Mucosa of descending colon (tissue), 3 donors: Measurements from ENCODE around the gene ELF3. TPM values are rescaled to one million over a fixed set of nuclear protein-coding genes. Genes with fewer than 3 reads are reported as not detected.
A peak's percentile ranks its signal among the peaks of the same experiment; 100 is the strongest.
"Not testable (repeated sequence)": the region's sequence is repeated elsewhere in the genome, so short reads cannot be mapped to it uniquely, and the experiment has no call there.

Experiments used
- ATAC-seq: fragments of 200-7000 bp; cut with Tn5 transposase; one replicate; pipeline ENCODE4 v1.9.1; 2020; ENCODE audit warnings: mild to moderate bottlenecking, moderate library complexity
- DNase-seq, 3 donors: peaks; one replicate each; pipeline ENCODE4 v3.0.0-alpha.2; 2020
- H3K36me3 ChIP-seq: fragments of 200-600 bp; one replicate; pipeline ENCODE4 v1.8.0; 2021; ENCODE audit warnings: low read depth, mild to moderate bottlenecking
- H3K4me1 ChIP-seq: fragments of 200-600 bp; one replicate; pipeline ENCODE4 v1.8.0; 2021; ENCODE audit warnings: low read depth, mild to moderate bottlenecking
- H3K4me3 ChIP-seq: fragments of 200-600 bp; one replicate; pipeline ENCODE4 v1.8.0; 2021; ENCODE audit warnings: mild to moderate bottlenecking
- H3K9me3 ChIP-seq: fragments of 200-600 bp; one replicate; pipeline ENCODE4 v1.8.0; 2021; ENCODE audit warnings: mild to moderate bottlenecking
- intact Hi-C, 2 donors: fragments of 100-400 bp; cut with DNase I in 1 of 2; cut with micrococcal nuclease in 1 of 2; formaldehyde crosslinking; loops; one replicate each; pipeline versions ENCODE4 v1.11.0 to v1.11.1; 2022; cut with DNase I, micrococcal nuclease
- total RNA-seq, 3 donors: library from RNA; stranded (reverse); fragmentation: NEBNext Ultra II Directional in 2 of 3; extraction: Animal tissue kit (Norgen Biotek cat#: 25700) in 2 of 3; gene quantifications; one replicate each; pipeline versions ENCODE4 v1.2.1 to v1.2.4, GENCODE V29; 2021 to 2023
- TF ChIP-seq, protein P1 (sequence below): fragments of 200-600 bp; IDR thresholded peaks from one replicate; pipeline ENCODE4 v1.8.0; 2022; ENCODE audit warnings: antibody characterized with exemption, mild to moderate bottlenecking
- donor health status: DM: no; HTN: no; CAD: no; lungs with moderate emphysema.
- donor health status: DM: no; HTN: no; CAD: no.
- donor health status: DM: no; HTN: yes; CAD: no.

The ELF3 gene
- total RNA-seq, 3 donors from 2014 or later: 623 to 1,741 (median 1,105) TPM

DNA sequence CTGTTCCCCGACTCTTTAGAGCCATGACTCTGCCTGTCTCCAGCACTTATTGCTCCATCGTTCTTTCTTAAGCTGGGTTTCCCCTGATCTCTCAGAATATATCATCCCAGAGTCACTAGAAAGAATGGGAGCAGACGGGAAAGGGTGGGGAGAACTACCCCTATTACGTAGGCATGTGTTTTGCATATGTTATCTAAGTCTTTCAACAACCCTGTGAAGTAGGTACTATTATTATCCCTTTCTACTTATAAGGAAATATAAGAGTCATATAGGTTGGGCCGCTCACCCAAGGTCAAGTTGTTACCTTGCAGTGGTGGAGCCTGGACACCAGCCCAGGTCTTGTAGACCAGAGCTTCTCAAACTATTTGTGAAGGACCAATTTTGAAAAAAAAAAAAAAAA is 38.7 kb downstream of the ELF3 start:
- TF ChIP-seq, protein P1, sequence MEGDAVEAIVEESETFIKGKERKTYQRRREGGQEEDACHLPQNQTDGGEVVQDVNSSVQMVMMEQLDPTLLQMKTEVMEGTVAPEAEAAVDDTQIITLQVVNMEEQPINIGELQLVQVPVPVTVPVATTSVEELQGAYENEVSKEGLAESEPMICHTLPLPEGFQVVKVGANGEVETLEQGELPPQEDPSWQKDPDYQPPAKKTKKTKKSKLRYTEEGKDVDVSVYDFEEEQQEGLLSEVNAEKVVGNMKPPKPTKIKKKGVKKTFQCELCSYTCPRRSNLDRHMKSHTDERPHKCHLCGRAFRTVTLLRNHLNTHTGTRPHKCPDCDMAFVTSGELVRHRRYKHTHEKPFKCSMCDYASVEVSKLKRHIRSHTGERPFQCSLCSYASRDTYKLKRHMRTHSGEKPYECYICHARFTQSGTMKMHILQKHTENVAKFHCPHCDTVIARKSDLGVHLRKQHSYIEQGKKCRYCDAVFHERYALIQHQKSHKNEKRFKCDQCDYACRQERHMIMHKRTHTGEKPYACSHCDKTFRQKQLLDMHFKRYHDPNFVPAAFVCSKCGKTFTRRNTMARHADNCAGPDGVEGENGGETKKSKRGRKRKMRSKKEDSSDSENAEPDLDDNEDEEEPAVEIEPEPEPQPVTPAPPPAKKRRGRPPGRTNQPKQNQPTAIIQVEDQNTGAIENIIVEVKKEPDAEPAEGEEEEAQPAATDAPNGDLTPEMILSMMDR: no peak
- Histone ChIP-seq H3K36me3 (no peaks in the 10 kb centered on the region), H3K4me1 (peaks cover 36% of the 10 kb centered on the region), H3K4me3 (no peak overlapping the region), H3K9me3 (no peaks in the 10 kb centered on the region)
- peak; percentile 60 to 67 (median 64) for DNase-seq
- ATAC-seq: peak; percentile 54
- intact Hi-C loops: no loop called here

DNA sequence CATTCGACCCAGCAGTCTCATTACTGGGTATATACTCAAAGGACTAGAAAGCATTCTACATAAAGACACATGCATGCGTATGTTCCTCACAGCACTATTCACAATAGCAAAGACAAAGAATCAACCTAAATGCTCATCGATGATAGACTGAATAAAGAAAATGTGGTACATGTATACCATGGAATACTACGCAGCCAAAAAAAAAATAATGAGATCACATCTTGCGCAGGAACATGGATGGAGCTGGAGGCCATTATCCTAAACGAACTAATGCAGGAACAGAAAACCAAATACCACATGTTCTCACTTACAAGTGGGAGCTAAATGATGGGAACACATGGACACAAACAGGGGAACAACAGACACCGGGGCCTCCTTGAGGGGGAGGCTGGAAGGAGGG is 43.7 kb downstream of the ELF3 start:
- intact Hi-C loops: no loop called here
- DNase-seq (no peak), ATAC-seq (no peak)
- Histone ChIP-seq H3K36me3 (no peaks in the 10 kb centered on the region), H3K4me1 (peaks cover 26% of the 10 kb centered on the region), H3K9me3 (no peaks in the 10 kb centered on the region), H3K4me3 (no peak overlapping the region)
- TF ChIP-seq, protein P1: no peak

DNA sequence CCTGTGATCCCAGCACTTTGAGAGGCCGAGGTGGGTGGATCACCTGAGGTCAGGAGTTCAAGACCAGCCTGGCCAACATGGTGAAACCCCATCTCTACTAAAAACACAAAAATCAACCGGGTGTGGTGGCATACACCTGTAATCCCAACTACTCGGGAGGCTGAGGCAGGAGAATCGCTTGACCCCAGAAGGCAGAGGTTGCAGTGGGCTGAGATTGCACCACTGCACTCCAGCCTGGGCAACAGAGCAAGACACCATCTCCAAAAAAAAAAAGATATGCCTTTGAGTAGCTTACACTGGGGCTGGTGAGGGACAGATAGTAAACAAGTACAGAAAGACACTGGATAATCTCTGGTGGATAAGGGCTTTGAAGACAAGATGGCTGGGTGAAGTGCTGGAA is 44.3 kb downstream of the ELF3 start:
- intact Hi-C loops, H3K36me3 ChIP-seq, DNase-seq, ATAC-seq, H3K4me3 ChIP-seq, H3K9me3 ChIP-seq: not testable (repeated sequence)
- H3K4me1 ChIP-seq: peaks cover 25% of the 10 kb centered on the region

DNA sequence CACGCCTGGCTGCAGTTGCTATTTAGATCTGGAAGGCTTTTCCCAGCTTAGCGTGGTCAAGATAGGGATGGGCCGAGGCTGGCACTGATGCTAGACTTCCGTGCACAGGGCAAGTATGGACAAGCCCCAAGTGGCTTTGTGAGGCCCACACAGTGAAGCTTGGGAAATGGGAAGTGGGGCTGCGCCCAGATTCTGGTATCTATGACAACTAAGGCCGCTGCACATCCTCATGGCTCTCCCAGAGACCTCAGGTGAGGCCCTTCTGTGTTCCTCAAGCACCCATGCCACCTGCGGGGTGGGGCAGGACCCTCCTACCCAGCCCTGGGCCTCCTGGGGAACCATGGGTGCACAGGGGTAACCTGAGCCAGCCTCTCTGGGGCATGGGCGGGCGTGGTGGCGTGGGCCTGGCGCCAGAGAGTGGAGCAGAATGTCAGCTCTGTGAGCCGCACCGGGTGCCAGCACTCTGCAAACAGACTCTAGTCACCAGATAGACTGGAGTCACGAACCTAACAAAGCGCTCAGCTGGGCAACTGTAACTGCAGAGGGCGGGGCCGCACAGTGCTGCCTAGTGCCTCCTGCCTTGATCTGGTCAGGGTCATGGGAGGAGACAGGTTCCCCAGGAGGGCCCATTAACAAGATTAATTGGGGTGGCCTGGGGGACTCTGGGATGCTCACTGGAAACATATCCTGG is 46.4 kb downstream of the ELF3 start:
- no peak overlapping the region for H3K4me3 ChIP-seq
- peak; percentile 95 for ATAC-seq
- no peaks in the 10 kb centered on the region for H3K9me3 ChIP-seq
- DNase-seq: peak; percentile 93
- TF ChIP-seq, protein P1: no peak
- intact Hi-C loops: no loop called here
- peaks cover 24% of the 10 kb centered on the region for H3K4me1 ChIP-seq
- H3K36me3 ChIP-seq: no peaks in the 10 kb centered on the region

DNA sequence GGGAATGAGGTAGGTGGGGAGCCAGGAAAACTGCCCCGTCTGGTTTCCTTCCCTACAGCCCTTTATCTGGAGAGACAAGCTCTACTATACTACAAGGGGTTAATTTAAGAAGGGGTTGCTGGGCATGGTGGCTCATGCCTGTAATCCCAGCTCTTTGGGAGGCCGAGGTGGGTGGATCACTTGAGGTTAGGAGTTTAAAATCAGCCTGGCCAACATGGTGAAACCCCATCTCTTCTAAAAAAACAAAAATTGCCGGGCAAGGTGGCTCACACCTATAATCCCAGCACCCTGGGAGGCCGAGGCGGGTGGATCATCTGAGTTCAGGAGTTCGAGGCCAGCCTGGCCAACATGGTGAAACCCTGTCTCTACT is 46.9 kb downstream of the ELF3 start:
- H3K4me3 ChIP-seq, intact Hi-C loops, H3K9me3 ChIP-seq, DNase-seq, ATAC-seq, H3K36me3 ChIP-seq: not testable (repeated sequence)
- peaks cover 24% of the 10 kb centered on the region for H3K4me1 ChIP-seq

DNA sequence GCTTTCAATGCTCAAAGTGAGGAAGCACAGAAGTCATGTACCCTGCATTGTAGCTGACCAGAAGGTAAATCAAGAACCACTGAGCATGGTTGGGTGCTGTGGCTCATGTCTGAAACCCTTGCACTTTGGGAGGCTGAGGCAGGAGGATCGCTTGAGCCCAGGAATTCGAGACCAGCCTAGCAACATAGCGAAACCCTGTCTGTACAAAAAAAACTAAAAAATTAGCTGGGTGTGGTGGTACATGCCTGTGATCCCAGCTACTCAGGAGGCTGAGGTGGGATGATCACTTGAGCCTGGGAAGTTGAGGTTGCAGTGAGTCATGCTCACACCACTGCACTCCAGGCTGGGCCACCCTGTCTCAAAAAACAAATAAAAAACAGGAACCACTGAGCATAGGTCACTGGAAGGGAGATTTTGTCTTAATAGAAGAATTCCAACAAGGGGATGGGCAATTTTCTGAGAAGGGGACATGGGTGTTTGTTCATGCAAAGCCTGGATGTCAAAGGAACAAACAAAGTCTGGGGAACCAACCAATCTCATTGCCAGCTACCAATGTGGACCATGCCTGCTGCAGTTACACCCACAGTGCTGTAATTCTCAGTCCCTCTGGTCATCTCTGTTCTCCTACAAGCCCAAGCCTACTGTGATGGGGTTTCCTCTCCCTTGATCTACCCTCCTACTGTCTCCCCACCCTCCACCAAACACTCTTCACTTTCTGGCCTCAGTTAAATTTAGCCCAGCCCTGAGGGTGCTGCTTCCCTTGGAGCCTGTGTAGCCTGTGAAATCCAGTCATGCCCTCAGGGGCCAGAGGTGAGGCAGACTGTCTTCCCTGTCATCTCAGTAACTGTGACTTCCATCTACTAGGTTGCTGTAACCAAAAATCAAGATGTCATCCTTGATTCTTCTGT is 47.9 kb downstream of the ELF3 start:
- H3K4me3 ChIP-seq: no peak overlapping the region
- no peaks in the 10 kb centered on the region for H3K9me3 ChIP-seq
- no peak for DNase-seq
- peaks cover 24% of the 10 kb centered on the region for H3K4me1 ChIP-seq
- H3K36me3 ChIP-seq: no peaks in the 10 kb centered on the region
- peak; percentile 41 for ATAC-seq
- TF ChIP-seq, protein P1: no peak
- intact Hi-C loops: no loop called here
